GM21447 (cell line): Measurements from ENCODE around the gene ACSS1.
A peak's percentile ranks its signal among the peaks of the same experiment; 100 is the strongest.

Source experiments
- ATAC-seq: cut with Tn5 transposase; IDR thresholded peaks from one replicate; pipeline ENCODE4 v1.9.1; 2021; ENCODE audit not compliant: unreplicated experiment

Gene ACSS1

DNA sequence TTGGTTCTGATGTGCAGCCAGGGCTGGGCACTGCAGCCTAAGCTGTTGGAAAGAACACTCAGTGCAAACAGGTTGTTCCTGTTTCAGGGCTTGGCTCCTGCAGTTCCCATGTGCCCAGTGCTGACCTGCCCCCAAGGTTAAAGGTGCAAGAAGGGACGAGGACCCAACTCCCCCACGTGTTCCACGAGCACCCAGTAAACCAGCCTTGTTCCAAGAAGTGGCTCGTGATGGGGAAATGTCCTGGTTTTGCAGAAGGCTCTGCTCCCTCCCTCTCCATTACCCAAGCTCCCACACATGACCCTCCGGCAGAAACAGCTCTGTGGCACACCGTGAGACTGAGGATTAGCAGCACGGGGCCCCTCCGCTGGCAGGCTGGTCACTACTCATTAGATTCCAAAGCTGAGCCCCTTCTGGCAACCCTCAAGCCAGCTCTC is 9.4 kb downstream of the ACSS1 start:
- ATAC-seq: no peak

DNA sequence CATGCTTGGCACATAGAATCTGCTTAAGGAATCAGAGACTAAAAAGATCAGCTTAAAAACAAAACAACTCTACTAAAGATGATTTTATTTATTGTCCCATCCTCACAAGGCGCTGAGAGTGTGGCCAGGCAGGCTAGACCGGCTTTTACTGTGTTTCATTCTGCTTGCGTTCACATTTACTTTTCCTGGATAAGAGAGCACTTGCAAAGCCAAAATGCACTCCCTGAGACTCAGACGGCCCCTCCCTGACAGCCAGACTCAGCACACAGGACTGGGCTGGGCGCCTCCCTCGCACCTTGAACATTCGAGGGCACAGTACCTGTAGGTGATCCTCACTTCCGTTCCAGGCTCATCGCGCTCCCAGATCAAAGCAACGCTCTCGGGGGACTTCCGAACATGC is 10.2 kb downstream of the ACSS1 start:
- ATAC-seq: no peak

DNA sequence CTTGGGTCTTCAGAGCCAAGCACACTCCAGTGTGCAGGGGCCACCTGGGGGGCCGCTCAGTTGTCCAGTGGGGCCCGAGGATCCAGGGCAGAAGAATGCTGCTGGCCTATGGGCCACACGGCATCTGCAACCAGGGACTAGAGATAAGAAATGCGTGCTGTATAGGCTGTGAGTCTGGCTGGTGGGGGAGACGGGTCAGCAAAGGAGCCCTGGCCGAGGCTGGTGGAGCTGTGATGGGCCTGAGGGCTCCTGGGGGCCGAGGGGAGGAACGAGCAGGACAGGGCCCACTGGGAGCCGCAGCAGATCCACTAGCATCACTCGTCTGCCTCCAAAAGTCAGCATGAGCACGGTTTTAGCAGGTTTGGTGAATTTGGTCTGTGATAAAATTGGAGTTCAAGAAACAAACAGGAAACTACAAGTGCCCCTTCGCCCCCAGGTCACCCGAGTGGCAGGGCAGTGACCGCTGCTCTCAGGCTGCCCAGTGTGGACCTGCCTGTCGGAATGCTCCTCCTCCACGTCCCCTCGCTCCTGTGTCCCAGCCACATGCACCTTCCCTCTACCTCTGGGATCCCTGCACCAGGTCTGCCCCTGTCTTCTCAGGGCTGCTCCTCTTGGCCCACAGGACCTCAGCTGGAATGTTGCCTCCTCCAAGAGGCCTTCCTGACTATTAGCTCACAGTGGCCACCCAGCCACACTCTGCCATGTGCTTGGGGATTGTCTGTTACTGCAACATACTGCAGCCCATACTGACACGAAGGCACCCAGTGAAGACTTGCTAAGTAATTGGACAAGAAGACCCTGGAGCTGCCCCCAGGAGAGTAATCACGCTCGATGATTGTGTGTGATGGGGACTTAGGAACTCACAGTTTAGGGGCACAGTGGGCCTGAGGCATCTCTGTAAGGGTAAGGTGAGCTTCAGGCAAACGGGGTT is 10.9 kb downstream of the ACSS1 start:
- ATAC-seq: no peak

DNA sequence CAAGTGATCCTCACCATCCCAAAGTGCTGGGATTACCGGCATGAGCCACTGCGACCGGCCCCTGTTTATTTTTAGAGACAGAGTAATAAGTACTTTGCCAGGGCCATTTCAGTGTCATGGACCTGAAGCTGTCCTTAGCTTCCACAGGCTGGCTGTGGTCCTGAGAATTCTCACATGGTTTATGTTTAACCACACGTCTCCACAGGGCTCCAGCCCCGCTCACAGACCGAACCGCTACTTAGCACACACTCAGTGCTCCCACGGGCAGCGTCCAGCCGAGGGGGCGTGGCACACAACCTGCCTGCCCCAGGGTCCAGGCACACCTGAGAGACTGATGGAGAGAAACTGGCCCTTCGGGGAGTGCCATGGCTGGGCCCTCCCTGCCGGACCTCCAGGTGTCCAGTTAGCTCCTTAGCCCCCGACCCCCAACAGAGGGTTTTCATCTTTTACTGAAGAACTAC is 11.7 kb downstream of the ACSS1 start:
- no peak for ATAC-seq

DNA sequence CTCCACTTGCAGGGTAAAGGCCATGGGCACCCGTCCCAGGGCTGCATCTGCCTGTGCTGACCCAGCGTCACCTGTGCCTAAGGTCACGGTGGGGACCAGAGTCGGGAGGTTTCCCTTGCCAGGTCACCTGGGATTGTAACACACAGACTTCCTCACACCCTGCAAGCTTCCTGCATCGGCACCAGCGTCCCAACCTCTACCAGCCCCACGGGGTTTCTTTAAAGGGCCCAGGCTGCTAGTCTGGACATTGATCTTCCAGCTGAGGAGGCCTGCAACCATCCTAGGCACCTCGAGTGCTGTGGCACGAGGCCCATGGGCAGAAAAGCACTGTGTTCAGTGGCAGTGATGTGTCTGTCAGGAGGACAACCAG is 12.6 kb downstream of the ACSS1 start:
- ATAC-seq: no peak

DNA sequence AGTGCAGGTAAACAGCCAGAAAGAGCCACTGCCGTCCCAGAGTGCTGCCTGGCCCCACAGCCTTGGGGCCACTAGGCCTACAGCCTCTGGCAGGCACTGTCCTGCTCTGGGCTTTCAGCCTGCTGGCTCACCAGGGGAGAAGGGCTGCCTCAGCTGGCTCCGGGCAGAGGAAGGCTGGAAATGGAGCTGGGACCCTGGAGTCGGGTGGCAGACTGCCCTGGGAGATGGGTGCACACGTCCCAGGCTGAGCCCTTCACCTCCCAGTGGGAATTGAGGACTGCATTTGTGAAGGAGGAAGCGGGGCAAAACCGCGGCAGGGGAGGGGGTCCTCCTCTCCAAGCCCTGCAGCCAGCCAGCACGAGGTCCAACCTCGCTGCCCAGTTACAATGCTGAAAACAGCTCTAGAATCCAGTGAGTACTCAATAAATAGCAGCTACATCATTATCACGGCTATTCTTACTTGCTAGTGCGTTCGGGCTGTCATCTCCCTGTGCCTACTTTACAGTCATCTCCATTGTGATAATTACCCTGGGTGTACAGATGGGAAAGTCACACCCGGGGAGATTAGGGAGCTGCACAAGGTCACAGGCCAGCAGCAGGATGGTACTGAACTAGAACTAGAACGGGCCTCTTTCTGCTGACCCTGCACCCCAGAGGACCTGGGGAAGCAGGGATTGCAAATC is 13.1 kb downstream of the ACSS1 start:
- no peak for ATAC-seq

DNA sequence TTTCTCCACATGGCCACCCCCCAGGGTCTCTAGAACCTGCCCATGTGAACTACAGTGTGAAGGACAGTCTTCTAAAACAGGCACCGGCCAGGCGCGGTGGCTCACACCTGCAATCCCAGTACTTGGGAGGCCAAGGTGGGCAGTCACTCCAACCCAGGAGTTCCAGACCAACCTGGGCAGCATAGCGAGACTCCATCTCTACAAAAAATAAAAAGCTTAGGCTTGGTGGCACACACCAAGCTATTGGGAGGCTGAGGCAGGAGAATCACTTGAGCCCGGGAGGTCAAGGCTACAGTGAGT is 13.7 kb downstream of the ACSS1 start:
- ATAC-seq: no peak

DNA sequence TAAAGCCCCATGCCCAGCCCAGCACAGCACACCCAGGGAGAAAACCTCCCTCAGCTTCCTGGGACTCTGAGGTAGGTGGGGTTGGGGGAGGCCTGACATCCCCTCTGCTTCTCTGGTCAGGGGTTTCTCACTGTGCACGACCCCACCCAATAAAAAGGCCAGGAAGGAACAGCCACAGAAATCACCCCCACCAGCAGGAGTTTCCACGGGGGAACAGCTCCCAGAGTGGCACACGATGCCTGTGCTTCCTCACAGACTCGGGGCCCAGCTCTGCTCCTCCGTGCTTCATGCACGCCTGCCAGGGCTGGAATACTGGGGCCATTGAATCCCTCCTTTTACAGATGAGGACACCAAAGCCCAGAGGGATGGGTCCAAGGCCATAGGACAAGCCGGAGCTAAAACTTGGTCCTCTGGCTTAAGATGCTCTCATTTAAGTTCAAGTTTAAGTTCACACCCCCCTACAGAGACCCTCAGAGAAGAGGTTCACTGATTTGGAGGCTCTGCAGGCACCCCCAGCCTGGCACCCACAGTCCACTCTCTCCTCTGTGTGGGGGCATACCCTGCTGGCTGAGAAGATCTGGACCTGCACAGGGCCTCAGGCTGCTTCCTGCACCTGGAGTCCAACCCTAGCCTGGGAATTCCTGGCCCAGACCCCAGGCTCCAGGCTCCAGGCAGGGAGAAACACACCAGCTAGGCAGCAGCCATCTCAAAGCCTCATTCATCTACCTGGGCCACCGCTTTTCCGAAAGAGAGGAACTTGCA is 14.3 kb downstream of the ACSS1 start:
- ATAC-seq: no peak

DNA sequence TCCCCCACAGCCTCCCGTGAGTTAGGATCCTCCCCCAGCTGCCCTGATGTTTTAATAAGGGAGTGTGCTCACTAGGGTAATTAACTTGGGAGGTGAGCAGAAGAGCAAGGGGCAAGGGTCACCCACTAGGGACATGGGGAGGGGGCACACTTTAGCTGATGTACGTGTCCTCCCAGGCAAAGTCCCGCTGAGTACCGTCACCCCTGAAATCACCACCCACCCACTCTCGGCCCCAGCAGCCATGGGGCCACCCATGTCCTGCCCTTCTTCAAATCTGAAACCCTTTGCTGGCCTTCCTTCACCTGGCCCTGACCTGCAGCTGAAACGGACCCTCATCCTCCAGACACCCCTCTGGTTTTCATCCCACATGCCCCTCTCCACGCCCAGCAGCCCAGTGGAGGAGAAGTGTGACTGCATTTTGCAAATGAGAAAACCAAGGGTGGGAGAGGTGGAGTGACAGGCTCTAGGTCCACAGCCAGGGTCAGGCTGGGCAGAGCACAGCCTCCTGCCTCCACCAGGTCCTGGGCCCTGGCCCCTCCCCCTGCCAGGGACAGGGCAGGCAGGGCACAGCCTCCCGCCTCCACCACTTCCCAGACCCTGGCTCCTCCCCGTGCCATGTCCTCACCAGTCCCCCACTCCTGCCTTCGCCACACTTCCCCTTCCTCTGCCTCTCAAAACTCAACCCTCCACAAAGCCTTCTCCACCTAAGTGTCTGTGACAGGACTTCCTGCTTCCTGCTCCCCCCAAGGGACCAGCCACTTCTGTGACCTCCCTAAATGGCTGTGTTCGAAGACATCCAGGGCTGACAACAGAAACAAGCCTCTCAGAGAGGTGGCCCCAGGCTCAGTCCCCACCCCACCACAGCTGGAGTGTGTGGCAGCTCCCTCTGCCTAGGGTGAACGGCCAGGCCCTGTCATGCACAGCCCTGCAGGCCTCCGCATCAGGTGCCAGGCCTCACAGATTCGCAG is 15.1 kb downstream of the ACSS1 start:
- peak; percentile 94 for ATAC-seq

DNA sequence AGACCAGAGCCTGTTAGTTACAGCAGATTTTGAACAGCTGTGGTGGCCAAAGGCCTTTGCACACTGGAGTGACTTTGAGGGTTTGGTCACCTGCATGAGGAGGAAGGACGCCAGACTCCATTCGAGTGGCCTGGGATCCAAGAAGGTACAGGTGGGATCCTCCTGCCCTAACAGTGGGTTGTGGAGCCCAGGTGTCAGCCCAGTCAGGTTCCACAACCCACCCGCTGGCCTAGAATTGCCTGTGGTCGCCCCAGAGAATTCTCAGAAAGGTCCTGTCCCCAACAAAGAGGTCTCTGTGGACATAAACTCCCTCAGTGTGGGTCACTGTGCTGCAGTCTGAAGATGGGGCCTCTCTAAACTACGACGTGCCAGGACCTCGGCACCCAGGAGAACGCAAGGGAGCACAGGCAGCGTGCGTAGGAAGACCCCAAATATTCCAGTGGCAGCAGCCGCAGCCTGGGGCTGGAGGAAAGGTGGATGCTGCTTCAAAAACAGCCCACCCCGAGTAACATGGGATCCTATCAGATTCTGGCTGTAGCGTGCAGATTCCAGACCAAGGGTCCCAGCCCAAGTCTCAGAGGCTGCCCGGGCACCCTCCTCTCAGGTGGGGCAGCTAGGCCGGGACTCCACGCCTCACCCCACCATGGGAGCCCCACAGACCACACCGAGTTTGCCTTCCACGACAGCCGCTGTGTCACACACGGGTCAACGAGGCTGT is 16.0 kb downstream of the ACSS1 start:
- ATAC-seq: no peak

DNA sequence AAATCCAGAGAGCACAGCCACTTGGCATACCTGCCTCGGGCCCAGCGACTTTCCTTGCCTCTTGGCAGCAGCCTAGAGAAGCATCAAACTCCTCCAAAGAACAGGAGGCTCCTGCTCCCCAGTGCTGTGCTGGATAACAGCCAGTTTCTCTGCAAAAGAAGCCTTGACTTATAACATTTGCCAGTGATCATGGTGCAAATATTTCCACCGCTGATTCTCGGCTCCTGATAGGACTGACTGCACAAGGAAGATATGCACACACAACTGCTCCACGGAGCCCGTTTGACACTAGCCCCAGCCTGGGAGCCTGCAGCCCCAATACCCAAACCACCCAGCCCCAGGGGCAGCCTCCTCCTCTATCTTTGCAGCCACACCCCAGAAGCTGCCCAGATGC is 17.5 kb downstream of the ACSS1 start:
- ATAC-seq: no peak

DNA sequence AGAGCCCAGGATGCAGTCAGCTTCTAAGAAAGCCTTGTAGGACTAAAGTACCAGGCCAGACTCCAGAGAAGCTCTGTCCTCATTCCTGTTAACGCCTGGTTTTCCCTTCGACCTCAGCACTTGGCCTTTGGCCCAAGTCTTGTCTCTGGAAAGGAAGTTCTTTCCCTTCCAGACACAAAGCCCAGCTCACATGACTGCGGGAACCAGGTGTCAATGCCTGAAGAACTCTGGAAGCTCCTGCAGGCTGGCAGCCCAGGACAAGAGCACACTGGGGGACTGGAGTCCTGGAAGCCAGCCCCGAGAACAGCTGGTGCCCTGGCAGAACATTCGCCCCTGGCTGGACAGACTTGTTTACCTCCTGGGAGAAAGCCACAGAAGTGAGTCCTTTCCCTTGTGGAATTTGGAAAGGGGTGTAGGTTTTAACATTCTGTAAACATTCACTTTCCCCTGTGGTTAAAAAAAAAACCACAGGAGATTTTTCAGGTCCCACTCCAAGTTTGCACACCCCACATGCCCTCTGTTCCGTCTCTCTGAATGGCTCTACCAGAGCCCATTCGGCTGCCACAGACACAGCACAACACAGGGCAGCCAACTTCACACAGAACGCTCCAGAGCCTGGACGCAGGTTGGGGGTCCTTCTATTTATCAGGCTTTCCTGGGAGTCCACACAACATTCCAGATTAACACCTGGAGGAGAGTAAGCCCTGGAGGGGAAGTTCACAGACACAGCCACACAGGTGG is 18.1 kb downstream of the ACSS1 start:
- no peak for ATAC-seq

DNA sequence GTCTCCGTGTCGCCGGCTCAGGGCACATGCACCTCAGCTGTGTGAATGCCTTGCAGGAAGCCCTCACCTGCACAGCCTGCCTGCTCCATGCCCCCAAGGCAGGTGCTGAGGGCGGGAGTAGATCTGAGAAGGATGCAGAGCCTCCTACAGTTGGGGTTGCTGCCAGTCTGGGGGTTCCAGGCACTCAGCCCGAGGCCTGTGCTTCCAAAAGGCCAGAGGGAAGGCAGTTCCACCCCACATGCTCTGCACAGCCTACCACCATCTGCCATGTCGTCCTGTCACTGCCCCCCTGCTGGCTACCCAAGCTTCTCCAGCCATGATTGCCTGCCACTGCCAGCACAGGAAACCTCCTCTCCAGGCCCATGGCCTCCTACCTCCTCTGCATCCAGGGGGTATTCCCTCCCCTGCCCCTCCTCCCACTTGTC is 19.3 kb downstream of the ACSS1 start:
- no peak for ATAC-seq

DNA sequence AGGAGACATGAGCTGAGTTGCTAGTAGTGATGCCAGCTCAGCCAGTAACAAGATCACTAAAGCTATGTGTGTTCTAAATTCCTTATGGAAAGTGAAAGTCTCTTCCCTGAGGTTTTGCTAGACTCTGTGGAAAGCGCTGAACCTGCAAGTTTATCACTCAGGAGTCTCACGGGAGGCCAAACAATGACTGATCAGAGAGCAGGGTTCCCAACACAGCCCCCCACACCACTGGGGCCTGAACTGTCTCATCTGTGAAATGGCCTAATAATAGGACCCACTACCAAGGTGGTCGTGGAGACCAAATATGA is 19.9 kb downstream of the ACSS1 start:
- no peak for ATAC-seq

DNA sequence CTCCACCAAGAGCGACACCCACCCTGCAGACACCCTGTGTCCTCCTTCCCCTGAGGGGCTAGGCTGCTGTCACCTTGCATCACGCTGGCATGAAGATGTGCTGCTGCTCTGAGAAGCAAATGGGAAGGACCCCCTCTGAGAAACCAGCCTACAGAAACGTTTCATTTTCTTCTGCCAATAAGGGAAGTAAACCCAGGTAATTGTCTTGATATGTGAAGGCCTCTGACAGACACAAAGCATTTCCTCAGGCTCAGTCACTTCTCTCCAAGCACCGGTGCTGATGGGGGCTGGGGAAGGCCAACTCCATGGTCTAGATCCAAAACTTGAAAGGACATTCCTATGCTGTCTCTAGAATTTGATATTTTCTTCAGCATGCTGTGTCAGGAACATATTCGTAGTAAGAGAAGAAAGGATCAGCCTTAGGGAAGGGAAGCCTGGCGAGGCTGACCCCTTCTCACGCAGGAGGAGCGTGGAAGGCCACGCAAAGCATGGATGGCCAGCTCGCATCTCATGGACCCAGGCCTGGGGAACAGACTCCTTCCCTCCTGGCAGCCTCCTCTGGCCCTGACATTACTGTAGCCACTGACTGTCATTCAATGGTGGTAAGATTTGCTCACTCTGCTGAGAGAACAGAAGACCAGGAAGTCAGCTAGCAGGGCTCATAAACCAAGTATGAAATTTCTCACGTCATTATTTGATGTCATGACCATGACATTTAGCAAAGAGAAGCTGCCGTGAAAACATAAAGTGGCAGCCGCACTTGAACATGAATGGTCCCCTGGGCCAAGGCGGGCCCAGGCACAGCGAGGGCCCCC is 20.4 kb downstream of the ACSS1 start:
- no peak for ATAC-seq

DNA sequence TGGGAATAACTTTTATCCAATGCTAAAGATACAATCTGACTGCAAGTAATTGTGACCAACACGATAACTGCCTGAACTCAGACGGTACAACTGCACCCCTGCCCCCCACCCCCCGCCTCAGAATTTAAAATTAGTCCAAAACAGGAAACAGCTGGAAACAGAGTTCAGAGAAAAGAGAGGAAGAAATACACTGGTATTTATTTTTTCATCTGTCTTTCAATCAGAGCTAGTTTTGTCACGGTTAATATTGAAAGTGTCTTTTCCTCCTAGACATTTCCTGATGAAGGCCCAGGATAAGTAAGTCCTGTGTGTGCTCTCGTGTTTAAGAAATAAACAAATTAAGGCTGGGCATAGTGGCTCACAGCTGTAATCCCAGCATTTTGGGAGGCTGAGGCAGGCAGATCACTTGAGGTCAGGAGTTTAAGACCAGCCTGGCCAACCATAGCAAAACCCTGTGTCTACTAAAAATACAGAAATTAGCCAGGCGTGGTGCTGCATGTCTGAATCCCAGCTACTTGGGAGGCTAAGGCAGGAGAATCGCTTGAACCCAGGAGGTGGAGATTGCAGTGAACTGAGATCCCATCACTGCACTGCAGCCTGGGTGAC is 21.5 kb downstream of the ACSS1 start:
- no peak for ATAC-seq

DNA sequence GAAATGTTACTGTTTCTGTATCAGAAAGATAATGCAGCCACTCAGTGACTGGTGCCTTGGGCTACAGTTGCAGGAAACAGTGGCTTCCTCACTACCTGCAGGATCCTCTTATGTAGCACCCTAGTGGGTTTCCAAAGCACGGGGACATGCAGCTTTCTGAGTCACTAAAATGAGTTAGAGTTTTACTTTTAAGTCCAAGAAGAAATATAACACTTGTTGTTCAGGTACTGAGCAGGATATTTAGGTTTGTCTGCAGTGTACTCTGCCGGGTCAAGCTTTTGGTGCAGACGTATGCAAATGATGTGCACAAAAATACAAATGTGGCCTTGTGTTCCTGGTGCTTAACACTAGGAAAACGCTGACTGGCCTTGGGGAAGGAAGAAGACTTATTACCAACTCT is 22.0 kb downstream of the ACSS1 start:
- no peak for ATAC-seq

DNA sequence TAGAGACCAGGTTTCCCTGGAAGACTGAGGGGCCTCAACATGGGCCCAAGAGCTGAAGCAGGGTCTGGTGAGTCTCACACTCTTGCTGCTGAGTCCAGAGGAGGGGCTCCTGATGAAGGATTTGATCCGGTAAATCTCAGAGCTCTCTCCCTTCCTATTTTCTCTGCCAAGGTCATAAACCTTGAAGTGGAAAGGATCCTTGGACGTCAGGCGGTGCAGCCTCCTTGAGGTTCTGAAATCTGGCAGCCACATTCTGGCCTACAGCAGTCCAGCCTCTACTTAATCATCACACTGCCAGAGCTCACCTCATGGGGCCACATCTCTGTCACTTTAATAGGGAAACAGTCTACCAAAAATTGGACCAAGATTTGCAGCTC is 24.0 kb downstream of the ACSS1 start:
- no peak for ATAC-seq
